Keratinocyte (primary cell): ENCODE results near the gene ATG9B. TPM values are rescaled to one million over a fixed set of nuclear protein-coding genes. Genes with fewer than 3 reads are reported as not detected.

Experiments used
- DNase-seq: peaks from one replicate; pipeline ENCODE4 v3.0.0-alpha.2; 2011; ENCODE audit warnings: low read depth, missing footprints, low spot score
- FAIRE-seq: peaks from 2 replicates; lab custom pipeline; 2011; peaks lifted over from hg19 to GRCh38; lab: Jason Lieb, UNC
- H2AFZ ChIP-seq: 2 replicates; pipeline ENCODE4 v1.6.0; 2012; ENCODE audit warnings: low read length, control low read depth, inconsistent platforms; ENCODE audit not compliant: control insufficient read depth
- H3K27ac ChIP-seq: 2 replicates; pipeline ENCODE4 v1.5.1; 2011; ENCODE audit warnings: low read length; ENCODE audit not compliant: control insufficient read depth, insufficient read depth
- H3K27me3 ChIP-seq: 3 replicates; pipeline ENCODE4 v1.6.0; 2011; ENCODE audit warnings: low read length; ENCODE audit not compliant: control insufficient read depth, insufficient read depth; ENCODE audit errors: extremely low read depth
- H3K36me3 ChIP-seq, 2 experiments: 2 replicates in 1 of 2; 3 replicates in 1 of 2; pipeline ENCODE4 v1.5.1; 2011; ENCODE audit warnings: low read length in 2 of 2, mild to moderate bottlenecking in 1 of 2; ENCODE audit not compliant: control insufficient read depth in 2 of 2, insufficient read depth in 2 of 2; ENCODE audit errors: extremely low read depth in 1 of 2
- H3K4me1 ChIP-seq: 3 replicates; pipeline ENCODE4 v1.5.1; 2011; ENCODE audit warnings: low read length; ENCODE audit not compliant: control insufficient read depth, insufficient read depth; ENCODE audit errors: extremely low read depth
- H3K4me2 ChIP-seq: 3 replicates; pipeline ENCODE4 v1.6.0; 2011; ENCODE audit warnings: low read depth, low read length; ENCODE audit not compliant: control insufficient read depth, insufficient read depth; ENCODE audit errors: extremely low read depth
- H3K4me3 ChIP-seq, 3 experiments: fragments of 200-600 bp in 1 of 3; sonication (generic) in 1 of 3; 2 replicates in 2 of 3; 3 replicates in 1 of 3; pipeline ENCODE4 v1.5.1; 2011 to 2016; ENCODE audit warnings: low read length in 3 of 3, mild to moderate bottlenecking in 3 of 3, control low read depth in 2 of 3, inconsistent platforms in 1 of 3, low read depth in 1 of 3, mixed read lengths in 1 of 3, mixed run types in 1 of 3, moderate library complexity in 1 of 3; ENCODE audit not compliant: control insufficient read depth in 2 of 3, insufficient read depth in 2 of 3; ENCODE audit errors: extremely low read depth in 1 of 3
- H3K79me2 ChIP-seq: 2 replicates; pipeline ENCODE4 v1.6.0; 2012; ENCODE audit warnings: low read length; ENCODE audit not compliant: control insufficient read depth, insufficient read depth
- H3K9ac ChIP-seq: 3 replicates; pipeline ENCODE4 v1.6.0; 2011; ENCODE audit warnings: low read length; ENCODE audit not compliant: control insufficient read depth, insufficient read depth; ENCODE audit errors: extremely low read depth
- H3K9me1 ChIP-seq: 3 replicates; pipeline ENCODE4 v1.6.0; 2011; ENCODE audit warnings: low read length; ENCODE audit not compliant: control insufficient read depth, insufficient read depth; ENCODE audit errors: extremely low read depth
- H3K9me3 ChIP-seq: 2 replicates; pipeline ENCODE4 v1.5.1; 2012; ENCODE audit warnings: low read depth, low read length; ENCODE audit not compliant: control insufficient read depth
- H4K20me1 ChIP-seq: 3 replicates; pipeline ENCODE4 v1.6.0; 2011; ENCODE audit warnings: low read length; ENCODE audit not compliant: control insufficient read depth, insufficient read depth; ENCODE audit errors: extremely low read depth
- EZH2 ChIP-seq: IDR thresholded peaks from one replicate; pipeline ENCODE4 v1.6.1; 2012; ENCODE audit warnings: inconsistent platforms, mild to moderate bottlenecking, low read length, moderate library complexity
- dilution Hi-C: fragments of 300-500 bp; cut with MboI; formaldehyde crosslinking; loops from one replicate; pipeline ENCODE4 v1.7.0; 2020; ENCODE audit warnings: low sequenced_read_pairs; ENCODE audit not compliant: extremely low pct_ligation_motif_present
- polyA plus RNA-seq, 5 experiments: library from polyadenylated mRNA; depleted of rRNA in 3 of 5; stranded (reverse) in 3 of 5; stranded (forward) in 1 of 5; unstranded in 1 of 5; fragments of >200 nt; gene quantifications; 1 replicate in 1 of 5; 2 replicates in 3 of 5; 3 replicates in 1 of 5; pipeline versions ENCODE4 v1.2.1 to v1.2.3, GENCODE V29; 2011 to 2012; ENCODE audit warnings: missing spikeins in 2 of 5, low read depth in 1 of 5, low replicate concordance in 1 of 5
- TF ChIP-seq, protein P1 (sequence below), 3 experiments: IDR thresholded peaks in 1 of 3; conservative IDR thresholded peaks in 1 of 3; optimal IDR thresholded peaks in 1 of 3; 2 replicates in 2 of 3; 3 replicates in 1 of 3; pipeline versions ENCODE3 to v1.5.1; 2011; ENCODE audit warnings: low read length in 3 of 3, mild to moderate bottlenecking in 3 of 3, moderate library complexity in 2 of 3, control low read depth in 1 of 3, inconsistent platforms in 1 of 3; ENCODE audit not compliant: insufficient read depth in 2 of 3; ENCODE audit errors: extremely low read depth in 1 of 3

ATG9B gene
- polyA plus RNA-seq, 1 donor (not counting 4 experiments of a cell fraction or from before 2014, with no cell fraction given), result 0.12 TPM

GRCh38 chr7:151001546-151001945 lies 22.7 kb downstream of the ATG9B start:
- dilution Hi-C loops, result no loop called here
- Histone ChIP-seq H3K9me3 (no peaks in the 10 kb centered on the region), H3K79me2 (no peaks in the 10 kb centered on the region), H3K4me2 (no peak overlapping the region), H3K4me3 (no peak overlapping the region), H2AFZ (no peak overlapping the region), H3K9ac (no peak overlapping the region), H3K27ac (no peak overlapping the region), H3K36me3 (no peaks in the 10 kb centered on the region), H3K27me3 (peaks cover 3% of the 10 kb centered on the region), H3K4me1 (peaks cover 4% of the 10 kb centered on the region), H4K20me1 (no peaks in the 10 kb centered on the region), H3K9me1 (no peaks in the 10 kb centered on the region)
- no peak for DNase-seq
- TF ChIP-seq, protein P1, sequence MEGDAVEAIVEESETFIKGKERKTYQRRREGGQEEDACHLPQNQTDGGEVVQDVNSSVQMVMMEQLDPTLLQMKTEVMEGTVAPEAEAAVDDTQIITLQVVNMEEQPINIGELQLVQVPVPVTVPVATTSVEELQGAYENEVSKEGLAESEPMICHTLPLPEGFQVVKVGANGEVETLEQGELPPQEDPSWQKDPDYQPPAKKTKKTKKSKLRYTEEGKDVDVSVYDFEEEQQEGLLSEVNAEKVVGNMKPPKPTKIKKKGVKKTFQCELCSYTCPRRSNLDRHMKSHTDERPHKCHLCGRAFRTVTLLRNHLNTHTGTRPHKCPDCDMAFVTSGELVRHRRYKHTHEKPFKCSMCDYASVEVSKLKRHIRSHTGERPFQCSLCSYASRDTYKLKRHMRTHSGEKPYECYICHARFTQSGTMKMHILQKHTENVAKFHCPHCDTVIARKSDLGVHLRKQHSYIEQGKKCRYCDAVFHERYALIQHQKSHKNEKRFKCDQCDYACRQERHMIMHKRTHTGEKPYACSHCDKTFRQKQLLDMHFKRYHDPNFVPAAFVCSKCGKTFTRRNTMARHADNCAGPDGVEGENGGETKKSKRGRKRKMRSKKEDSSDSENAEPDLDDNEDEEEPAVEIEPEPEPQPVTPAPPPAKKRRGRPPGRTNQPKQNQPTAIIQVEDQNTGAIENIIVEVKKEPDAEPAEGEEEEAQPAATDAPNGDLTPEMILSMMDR (optimal IDR thresholded peaks at IDR 0.05 in 1 of 3, IDR thresholded peaks at IDR 0.05 in 1 of 3, conservative IDR thresholded peaks at IDR 0.05 in 1 of 3; ENCODE audit: extremely low read depth in 1 of 3, insufficient read depth in 2 of 3, low read length in 3 of 3), result no peak
- no peak for TF ChIP-seq EZH2
- FAIRE-seq, result no peak

DNA sequence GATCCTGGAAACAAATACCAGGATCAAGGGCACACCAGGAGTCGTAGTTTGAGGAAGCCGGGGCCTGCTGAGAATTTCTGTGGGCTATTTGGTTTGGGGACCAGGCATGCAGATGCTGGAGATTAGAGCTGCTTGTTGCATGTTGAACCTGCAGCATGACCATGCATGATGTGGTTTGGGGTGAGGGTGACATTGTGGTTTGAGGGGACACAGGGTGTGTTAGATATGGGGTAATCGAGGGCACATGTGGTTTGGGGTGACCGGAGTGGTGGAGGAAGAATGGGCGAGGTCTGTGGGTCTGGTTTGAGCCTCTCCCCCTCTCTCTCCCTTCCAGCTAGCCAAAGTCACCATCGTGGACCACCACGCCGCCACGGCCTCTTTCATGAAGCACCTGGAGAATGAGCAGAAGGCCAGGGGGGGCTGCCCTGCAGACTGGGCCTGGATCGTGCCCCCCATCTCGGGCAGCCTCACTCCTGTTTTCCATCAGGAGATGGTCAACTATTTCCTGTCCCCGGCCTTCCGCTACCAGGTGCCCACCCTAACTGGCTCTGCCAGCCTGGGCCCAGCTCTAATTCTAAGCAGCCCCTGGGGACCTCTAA lies 23.3 kb downstream of the ATG9B start:
- dilution Hi-C loops, result no loop called here
- TF ChIP-seq EZH2, result no peak
- TF ChIP-seq, protein P1 (optimal IDR thresholded peaks at IDR 0.05 in 1 of 3, IDR thresholded peaks at IDR 0.05 in 1 of 3, conservative IDR thresholded peaks at IDR 0.05 in 1 of 3; ENCODE audit: extremely low read depth in 1 of 3, insufficient read depth in 2 of 3, low read length in 3 of 3), result no peak

More for the DNA sequence above, 23.3 kb downstream of the ATG9B start:
- DNase-seq (no peak), FAIRE-seq (no peak)
- Histone ChIP-seq H3K4me1 (peaks cover 4% of the 10 kb centered on the region), H3K9me3 (no peaks in the 10 kb centered on the region), H3K36me3 (no peaks in the 10 kb centered on the region), H3K9ac (no peak overlapping the region), H4K20me1 (no peaks in the 10 kb centered on the region), H3K4me3 (no peak overlapping the region), H3K27ac (no peak overlapping the region), H2AFZ (no peak overlapping the region), H3K4me2 (no peak overlapping the region), H3K9me1 (no peaks in the 10 kb centered on the region), H3K27me3 (peaks cover 3% of the 10 kb centered on the region), H3K79me2 (no peaks in the 10 kb centered on the region)
